OCI-LY1 (cell line): ENCODE measurements around the gene RYR3.
"Not testable (repeated sequence)": the region's sequence is repeated elsewhere in the genome, so short reads cannot be mapped to it uniquely, and the experiment has no call there.

Experiments
- H2AFZ ChIP-seq: fragments of 200-600 bp; sonication (generic), shearing (Covaris generic); 2 replicates; pipeline ENCODE4 v1.6.0; 2014; ENCODE audit warnings: antibody characterized with exemption, mild to moderate bottlenecking, low read length
- H3F3A ChIP-seq: fragments of 200-600 bp; sonication (generic), shearing (Covaris generic); 2 replicates; pipeline ENCODE4 v1.6.0; 2014; ENCODE audit warnings: mild to moderate bottlenecking, antibody characterized with exemption, low read length, moderate library complexity; ENCODE audit not compliant: insufficient read depth
- H3K27ac ChIP-seq: fragments of 200-600 bp; sonication (generic); 2 replicates; pipeline ENCODE4 v1.5.1; 2014; ENCODE audit warnings: low read length, mixed run types, mild to moderate bottlenecking, low read depth; ENCODE audit not compliant: poor library complexity, severe bottlenecking
- H3K27me3 ChIP-seq: fragments of 200-600 bp; sonication (generic); 2 replicates; pipeline ENCODE4 v1.6.0; 2014; ENCODE audit warnings: antibody characterized with exemption, mild to moderate bottlenecking, low read length, moderate library complexity; ENCODE audit not compliant: insufficient read depth
- H3K36me3 ChIP-seq: fragments of 200-600 bp; sonication (generic); 2 replicates; pipeline ENCODE4 v1.6.1; 2014; ENCODE audit warnings: mild to moderate bottlenecking, antibody characterized with exemption, low read length, moderate library complexity, mixed read lengths; ENCODE audit not compliant: insufficient read depth
- H3K4me1 ChIP-seq: fragments of 200-600 bp; sonication (generic); 2 replicates; pipeline ENCODE4 v1.5.1; 2014; ENCODE audit warnings: mild to moderate bottlenecking, low read length, moderate library complexity; ENCODE audit not compliant: insufficient read depth, severe bottlenecking
- H3K4me2 ChIP-seq: fragments of 200-600 bp; sonication (generic), shearing (Covaris generic); 2 replicates; pipeline ENCODE4 v1.6.1; 2014; ENCODE audit warnings: low read length
- H3K4me3 ChIP-seq: fragments of 200-600 bp; sonication (generic); 2 replicates; pipeline ENCODE4 v1.5.1; 2014; ENCODE audit warnings: low read length, low read depth, mild to moderate bottlenecking, mixed read lengths; ENCODE audit not compliant: poor library complexity, severe bottlenecking
- H3K79me2 ChIP-seq: fragments of 200-600 bp; shearing (Covaris generic); 2 replicates; pipeline ENCODE4 v1.6.1; 2016; ENCODE audit warnings: mixed run types, low read length, mixed read lengths; ENCODE audit not compliant: insufficient read depth
- H3K9ac ChIP-seq: fragments of 200-600 bp; sonication (generic), shearing (Covaris generic); 2 replicates; pipeline ENCODE4 v1.6.1; 2014; ENCODE audit warnings: mild to moderate bottlenecking, low read length, mixed read lengths
- H3K9me2 ChIP-seq: fragments of 200-600 bp; sonication (generic), shearing (Covaris generic); 2 replicates; pipeline ENCODE4 v1.6.1; 2014; ENCODE audit warnings: low read depth, mild to moderate bottlenecking, low read length, mixed read lengths
- H3K9me3 ChIP-seq: fragments of 200-600 bp; shearing (Covaris generic); 2 replicates; pipeline ENCODE4 v1.6.1; 2014; ENCODE audit warnings: low read length, mixed read lengths
- H4K20me1 ChIP-seq: fragments of 200-600 bp; sonication (generic), shearing (Covaris generic); 2 replicates; pipeline ENCODE4 v1.6.0; 2016; ENCODE audit warnings: mild to moderate bottlenecking, low read length; ENCODE audit not compliant: insufficient read depth
- EZH2 ChIP-seq: fragments of 200-600 bp; sonication (generic), shearing (Covaris generic); IDR thresholded peaks from 2 replicates; pipeline ENCODE4 v1.8.0; 2017; ENCODE audit warnings: borderline replicate concordance, mixed run types, mild to moderate bottlenecking, antibody characterized with exemption, low read length, moderate library complexity, mixed read lengths
- TF ChIP-seq, protein P1 (sequence below): fragments of 200-600 bp; sonication (generic), shearing (Covaris generic); IDR thresholded peaks from 2 replicates; pipeline ENCODE4 v1.5.1; 2017; ENCODE audit warnings: mild to moderate bottlenecking, antibody characterized with exemption, low read length, moderate library complexity, mixed read lengths

RYR3 gene

GRCh38 chr15:33810073-33810595, 499.4 kb downstream of the RYR3 start:
- H2AFZ ChIP-seq, result no peak overlapping the region

GRCh38 chr15:33810806-33811205, 500.0 kb downstream of the RYR3 start:
- H3K4me2 ChIP-seq, result no peak overlapping the region
- H3K79me2 ChIP-seq, result no peaks in the 10 kb centered on the region
- no peaks in the 10 kb centered on the region for H4K20me1 ChIP-seq
- no peaks in the 10 kb centered on the region for H3K9me3 ChIP-seq
- H3K36me3 ChIP-seq, result no peaks in the 10 kb centered on the region
- H3K4me1 ChIP-seq, result no peaks in the 10 kb centered on the region
- no peak overlapping the region for H3K9ac ChIP-seq
- H3F3A ChIP-seq, result no peaks in the 10 kb centered on the region
- no peak overlapping the region for H2AFZ ChIP-seq
- H3K27me3 ChIP-seq, result no peaks in the 10 kb centered on the region; the same call in 1 of the 2 replicates
- H3K4me3 ChIP-seq, result no peak overlapping the region
- H3K27ac ChIP-seq, result no peak overlapping the region
- TF ChIP-seq, protein P1, sequence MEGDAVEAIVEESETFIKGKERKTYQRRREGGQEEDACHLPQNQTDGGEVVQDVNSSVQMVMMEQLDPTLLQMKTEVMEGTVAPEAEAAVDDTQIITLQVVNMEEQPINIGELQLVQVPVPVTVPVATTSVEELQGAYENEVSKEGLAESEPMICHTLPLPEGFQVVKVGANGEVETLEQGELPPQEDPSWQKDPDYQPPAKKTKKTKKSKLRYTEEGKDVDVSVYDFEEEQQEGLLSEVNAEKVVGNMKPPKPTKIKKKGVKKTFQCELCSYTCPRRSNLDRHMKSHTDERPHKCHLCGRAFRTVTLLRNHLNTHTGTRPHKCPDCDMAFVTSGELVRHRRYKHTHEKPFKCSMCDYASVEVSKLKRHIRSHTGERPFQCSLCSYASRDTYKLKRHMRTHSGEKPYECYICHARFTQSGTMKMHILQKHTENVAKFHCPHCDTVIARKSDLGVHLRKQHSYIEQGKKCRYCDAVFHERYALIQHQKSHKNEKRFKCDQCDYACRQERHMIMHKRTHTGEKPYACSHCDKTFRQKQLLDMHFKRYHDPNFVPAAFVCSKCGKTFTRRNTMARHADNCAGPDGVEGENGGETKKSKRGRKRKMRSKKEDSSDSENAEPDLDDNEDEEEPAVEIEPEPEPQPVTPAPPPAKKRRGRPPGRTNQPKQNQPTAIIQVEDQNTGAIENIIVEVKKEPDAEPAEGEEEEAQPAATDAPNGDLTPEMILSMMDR, result no peak
- H3K9me2 ChIP-seq, result no peaks in the 10 kb centered on the region

More at GRCh38 chr15:33810073-33810595, 499.4 kb downstream of the RYR3 start:
- no peaks in the 10 kb centered on the region for H3K79me2 ChIP-seq
- H3K9me2 ChIP-seq, result no peaks in the 10 kb centered on the region
- H3K27ac ChIP-seq, result no peak overlapping the region
- H3K9ac ChIP-seq, result no peak overlapping the region
- H3K9me3 ChIP-seq, result no peaks in the 10 kb centered on the region
- H4K20me1 ChIP-seq, result no peaks in the 10 kb centered on the region
- no peaks in the 10 kb centered on the region for H3K36me3 ChIP-seq
- no peaks in the 10 kb centered on the region for H3F3A ChIP-seq
- H3K4me3 ChIP-seq, result no peak overlapping the region
- no peak overlapping the region for H3K4me2 ChIP-seq
- H3K27me3 ChIP-seq, result no peaks in the 10 kb centered on the region; the same call in 1 of the 2 replicates
- no peak for TF ChIP-seq EZH2
- TF ChIP-seq, protein P1, result no peak
- H3K4me1 ChIP-seq, result no peaks in the 10 kb centered on the region

GRCh38 chr15:33813891-33814290, 503.1 kb downstream of the RYR3 start:
- Histone ChIP-seq H3K36me3 (no peaks in the 10 kb centered on the region), H3F3A (no peaks in the 10 kb centered on the region), H2AFZ (no peak overlapping the region), H3K4me3 (no peak overlapping the region), H3K4me1 (no peaks in the 10 kb centered on the region), H3K79me2 (no peaks in the 10 kb centered on the region), H3K27ac (no peak overlapping the region), H3K27me3 (peaks cover 4% of the 10 kb centered on the region; the same call in 1 of the 2 replicates), H3K9me2 (no peaks in the 10 kb centered on the region), H3K4me2 (no peak overlapping the region), H3K9me3 (no peaks in the 10 kb centered on the region), H3K9ac (no peak overlapping the region), H4K20me1 (no peaks in the 10 kb centered on the region)
- TF ChIP-seq, protein P1, result no peak
- TF ChIP-seq EZH2, result no peak

DNA sequence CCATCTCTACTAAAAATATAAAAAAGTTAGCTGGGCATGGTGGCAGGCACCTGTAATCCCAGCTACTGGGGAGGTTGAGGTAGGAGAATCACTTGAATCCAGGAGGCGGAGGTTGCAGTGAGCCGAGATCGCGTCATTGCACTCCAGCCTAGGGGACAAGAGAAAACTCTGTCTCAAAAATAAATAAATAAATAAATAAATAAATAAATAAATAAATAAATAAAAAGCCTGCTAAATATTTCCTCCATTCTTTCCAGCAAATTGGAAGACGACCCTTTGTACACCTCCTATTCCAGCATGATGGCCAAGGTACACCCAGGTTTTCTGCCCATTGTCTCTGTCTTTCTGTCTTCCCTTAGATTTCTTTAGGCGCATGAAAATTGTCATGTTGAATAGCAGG, 508.7 kb downstream of the RYR3 start:
- H3K9me3 ChIP-seq, H3K9ac ChIP-seq, H3K27me3 ChIP-seq, H2AFZ ChIP-seq, H3K36me3 ChIP-seq, H3K4me1 ChIP-seq, H3K27ac ChIP-seq, H4K20me1 ChIP-seq, H3K9me2 ChIP-seq, H3K4me3 ChIP-seq, H3F3A ChIP-seq, H3K4me2 ChIP-seq, H3K79me2 ChIP-seq: not testable (repeated sequence)
